Right renal cortex interstitium (tissue), 3 donors: ENCODE measurements around the gene PSMD14. TPM values are rescaled to one million over a fixed set of nuclear protein-coding genes. Genes with fewer than 3 reads are reported as not detected.

Source experiments
- DNase-seq, 3 donors: peaks; one replicate each; pipeline ENCODE4 v3.0.0-alpha.2; 2013; ENCODE audit warnings: low read depth in 3 of 3, low spot score in 2 of 3
- polyA plus RNA-seq, 3 donors: library from polyadenylated mRNA; unstranded; fragments of 120-200 nt; gene quantifications; one replicate each; pipeline ENCODE4 v1.2.1, GENCODE V29; 2013; ENCODE audit not compliant: insufficient read length in 3 of 3

PSMD14 gene
- polyA plus RNA-seq, 3 donors, result 61.0 to 64.4 (median 62.2) TPM

DNA sequence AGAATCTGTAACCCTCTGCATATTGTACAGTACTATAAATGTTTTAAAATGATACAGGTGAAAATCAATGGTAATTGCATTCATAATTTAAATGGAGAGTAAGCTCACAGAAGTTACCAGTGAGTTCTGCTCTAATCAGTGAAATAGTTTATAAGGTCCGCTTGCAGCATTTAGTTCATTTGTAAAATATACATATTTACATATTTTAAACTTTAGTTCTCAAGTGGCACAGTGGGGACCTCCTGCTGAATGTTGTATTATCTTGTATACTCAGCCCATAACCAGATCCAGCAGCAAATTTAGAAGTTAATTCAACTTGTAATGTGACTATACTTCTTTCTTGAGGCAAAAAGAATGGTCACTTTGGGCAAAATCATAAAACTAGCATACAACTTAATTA, 66.2 kb downstream of the PSMD14 start:
- DNase-seq, result no peak

DNA sequence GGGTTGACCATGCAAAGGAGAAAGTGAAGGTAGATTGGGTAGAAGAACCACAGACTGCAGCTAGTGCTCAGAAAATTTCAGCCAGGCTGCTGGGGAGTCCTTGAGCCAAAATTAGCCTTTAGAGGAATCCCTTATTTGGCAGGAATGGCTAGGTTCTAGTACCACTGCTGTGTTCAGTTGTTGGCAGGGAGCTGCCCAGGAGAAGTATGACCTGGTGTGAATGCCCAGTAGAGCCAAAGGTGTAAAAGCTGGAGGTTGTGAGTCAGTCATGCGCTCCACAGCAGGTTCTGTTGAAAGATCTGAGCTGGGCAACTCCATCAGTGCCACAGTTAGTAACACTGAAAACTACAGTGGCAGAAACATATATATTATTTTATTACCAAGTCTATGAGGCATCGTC, 71.5 kb downstream of the PSMD14 start:
- no peak for DNase-seq

DNA sequence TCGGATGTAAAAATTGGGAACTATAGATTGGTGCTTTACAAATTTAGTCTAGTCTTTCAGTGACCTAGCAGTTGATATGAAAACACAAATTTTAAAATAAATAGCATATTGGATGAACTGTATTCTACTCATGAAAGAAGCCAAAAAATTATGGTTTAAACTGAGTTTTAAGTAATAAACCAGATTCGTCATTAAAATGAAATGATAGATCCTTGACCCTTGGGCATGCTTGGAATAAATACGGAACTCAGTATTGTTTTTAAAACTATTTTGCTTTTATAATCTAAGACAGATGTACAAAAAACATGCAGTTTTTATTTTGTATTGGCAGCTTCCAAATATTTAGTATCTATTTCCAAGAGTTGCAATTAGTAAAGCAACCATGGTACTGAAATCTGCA, 73.3 kb downstream of the PSMD14 start:
- no peak for DNase-seq

DNA sequence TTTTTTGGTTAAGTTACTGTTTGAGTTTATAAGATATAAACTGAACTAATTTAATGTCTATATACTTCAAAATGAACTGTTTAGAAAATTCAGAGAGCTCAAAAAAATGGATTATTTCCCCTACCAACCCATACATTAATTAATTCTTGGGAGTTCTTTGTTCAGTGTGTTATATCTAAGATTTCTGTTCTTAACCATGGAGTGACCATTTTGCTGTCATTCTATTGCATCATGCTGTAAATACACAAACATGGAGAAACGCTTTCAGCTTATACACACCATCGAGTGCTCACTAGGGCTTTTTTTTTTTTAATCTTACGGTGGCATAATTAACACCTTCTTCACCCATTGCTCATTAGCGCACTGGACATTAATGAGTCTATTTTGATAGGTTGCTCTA, 74.5 kb downstream of the PSMD14 start:
- DNase-seq, result no peak

DNA sequence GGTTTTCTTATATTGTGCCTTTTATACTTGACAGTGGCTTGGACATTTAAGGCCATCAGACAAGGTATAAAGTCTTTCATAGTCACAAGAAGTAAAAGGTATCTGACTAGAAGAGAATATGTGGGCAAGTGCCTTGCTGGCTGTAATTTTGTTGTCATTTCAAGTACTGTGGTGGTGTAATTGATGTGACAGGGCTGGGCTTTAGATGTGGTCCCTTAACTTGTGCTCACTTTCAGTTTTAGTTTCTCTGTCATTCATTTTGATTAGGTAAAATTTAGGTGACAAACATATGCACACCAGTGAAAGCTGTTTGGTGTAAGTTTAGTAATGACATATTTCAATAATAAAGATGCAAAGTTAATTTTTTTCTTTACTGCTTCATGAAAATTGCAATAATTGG, 76.6 kb downstream of the PSMD14 start:
- DNase-seq, result no peak

DNA sequence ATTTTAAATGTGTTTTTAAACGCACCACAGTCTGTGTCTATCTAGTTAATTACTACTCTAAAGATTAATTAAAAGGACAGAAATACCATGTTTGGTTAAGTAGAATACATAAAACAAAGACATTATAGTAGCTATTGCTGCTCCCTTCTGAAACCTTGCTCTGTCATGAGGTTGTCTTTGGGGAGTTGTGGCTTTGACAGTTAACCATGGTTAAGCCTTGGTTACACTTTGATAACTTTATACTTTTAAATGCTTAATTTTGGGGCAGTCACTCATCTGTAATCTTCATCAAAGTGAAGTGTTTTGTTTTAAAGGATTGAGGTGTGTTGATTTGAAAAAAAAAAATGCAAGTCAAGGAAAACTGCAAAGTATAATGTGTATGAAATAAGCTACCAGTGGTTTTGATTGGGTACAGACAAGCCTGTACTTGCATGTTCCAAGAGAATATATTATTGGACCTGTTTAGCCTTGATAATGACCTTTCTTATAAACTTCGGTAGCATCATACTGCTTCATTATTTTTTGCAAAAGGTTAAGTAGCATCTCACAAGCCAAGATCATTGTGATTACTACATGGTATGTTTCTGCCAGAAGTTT, 78.1 kb downstream of the PSMD14 start:
- DNase-seq, result no peak

DNA sequence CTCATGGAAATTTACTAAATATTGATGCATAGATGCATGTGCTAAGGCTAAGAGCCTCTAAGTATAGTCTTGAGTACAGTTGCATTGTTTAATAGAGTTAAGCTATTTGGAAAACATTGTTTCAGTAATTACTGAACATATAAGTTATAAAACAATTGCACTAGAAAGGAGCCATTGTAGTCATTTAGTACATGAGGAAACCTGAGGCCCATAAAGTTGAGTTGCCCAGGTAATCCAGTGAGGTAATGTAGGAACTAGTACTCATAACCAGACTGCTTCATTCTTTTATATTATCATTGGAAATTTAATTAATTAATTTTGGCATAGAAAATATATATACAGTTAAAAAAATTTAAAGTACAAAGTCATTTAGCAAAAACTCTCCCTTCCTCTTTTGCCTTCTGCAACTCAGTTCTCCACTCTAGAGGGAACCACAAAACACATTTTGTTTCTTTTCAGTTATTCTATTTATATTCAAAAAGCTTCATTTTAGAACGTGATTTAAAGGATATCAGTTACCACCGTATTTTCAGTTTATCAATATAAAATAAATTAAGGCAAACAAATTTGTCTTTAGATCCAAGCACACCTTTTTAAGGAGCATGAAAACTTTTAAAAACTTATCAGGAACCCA, 80.0 kb downstream of the PSMD14 start:
- DNase-seq, result no peak

DNA sequence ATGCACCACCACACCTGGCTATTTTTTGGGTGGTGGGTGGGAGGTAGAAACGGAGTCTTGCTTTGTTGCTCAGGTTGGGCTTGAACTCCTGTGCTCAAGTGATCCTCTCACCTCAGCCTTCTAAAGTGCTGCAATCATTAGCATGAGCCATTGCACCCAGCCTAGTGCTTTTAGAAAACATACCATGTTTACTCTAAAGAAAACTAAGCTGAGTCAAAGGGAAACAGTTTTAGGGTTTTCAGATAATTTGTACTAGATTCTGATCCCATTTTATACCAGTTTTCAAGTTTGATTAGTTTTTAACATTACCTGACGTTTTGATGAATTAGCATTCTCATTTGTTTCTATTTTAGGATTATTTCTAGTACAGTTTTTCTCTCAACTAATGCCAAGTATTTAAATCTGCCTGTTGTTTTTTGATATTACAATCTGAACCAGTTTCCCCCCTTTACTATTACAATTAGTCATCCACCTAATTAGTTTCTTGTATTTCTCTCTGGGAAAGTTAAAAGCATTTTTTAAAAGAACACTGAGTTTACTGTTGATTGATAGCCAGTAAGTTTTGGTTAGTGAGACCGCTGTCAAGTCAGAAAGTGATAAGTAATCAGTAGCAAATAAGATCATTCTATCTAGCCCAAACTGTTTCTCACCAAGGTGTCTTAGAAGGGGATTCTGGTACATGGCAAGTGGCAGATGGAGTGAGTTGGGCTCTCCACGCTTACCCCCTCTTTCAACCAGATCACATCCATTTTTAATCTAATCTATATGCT, 83.7 kb downstream of the PSMD14 start:
- no peak for DNase-seq

DNA sequence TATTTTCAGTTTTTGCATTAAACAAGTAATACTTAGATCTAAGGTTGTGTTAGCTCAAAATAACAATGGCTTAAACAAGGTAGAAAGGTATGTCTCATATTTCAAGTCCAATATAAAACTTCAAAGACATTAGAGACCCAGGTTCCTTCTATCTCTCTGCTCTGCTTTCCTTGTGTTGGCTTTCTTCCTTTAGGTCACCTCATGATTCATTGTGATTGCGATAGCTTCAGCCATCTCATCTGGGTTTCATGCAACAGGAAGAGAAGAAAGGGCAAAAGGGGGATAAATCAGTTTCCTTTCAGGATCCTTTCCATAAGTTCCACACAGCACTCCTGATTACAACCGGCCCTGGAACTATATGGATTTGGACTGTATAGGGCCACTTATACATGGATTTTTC, 91.9 kb downstream of the PSMD14 start:
- no peak for DNase-seq

DNA sequence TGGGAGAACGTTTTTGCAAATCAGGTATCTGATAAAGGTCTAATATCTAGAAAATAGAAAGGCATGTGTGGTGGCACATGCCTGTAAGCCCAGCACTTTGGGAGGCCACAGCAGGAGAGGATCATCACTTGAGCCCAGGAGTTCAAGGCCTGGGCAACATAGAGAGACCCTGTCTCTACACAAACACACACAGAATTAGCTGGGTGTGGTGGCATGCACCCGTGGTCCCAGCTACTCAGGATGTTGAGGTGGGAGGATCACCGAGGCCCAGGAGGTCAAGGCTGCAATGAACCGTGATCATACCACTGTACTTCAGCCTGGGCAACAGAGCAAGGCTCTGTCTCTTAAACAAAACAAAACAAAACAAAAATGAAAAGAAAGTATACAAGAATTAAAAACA, 94.1 kb downstream of the PSMD14 start:
- DNase-seq, result no peak

DNA sequence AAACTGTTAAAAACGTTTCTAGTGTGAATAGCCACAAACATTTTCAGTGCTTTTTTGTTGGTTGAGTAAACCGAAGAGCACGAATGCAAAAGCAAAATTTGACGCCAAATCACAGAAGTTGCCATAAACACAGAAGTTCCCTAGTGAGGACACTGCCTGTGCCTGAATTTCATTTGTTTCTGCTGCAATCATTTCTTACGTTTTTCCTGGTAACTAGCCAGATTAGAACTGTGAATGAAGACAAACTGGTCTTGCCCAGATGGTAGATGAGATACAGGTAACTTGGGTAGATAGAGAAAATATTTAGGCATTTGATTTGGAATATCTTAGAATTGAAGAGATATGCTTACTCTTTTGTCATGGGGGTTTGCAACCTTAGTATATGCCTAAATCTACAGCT, 98.1 kb downstream of the PSMD14 start:
- no peak for DNase-seq

DNA sequence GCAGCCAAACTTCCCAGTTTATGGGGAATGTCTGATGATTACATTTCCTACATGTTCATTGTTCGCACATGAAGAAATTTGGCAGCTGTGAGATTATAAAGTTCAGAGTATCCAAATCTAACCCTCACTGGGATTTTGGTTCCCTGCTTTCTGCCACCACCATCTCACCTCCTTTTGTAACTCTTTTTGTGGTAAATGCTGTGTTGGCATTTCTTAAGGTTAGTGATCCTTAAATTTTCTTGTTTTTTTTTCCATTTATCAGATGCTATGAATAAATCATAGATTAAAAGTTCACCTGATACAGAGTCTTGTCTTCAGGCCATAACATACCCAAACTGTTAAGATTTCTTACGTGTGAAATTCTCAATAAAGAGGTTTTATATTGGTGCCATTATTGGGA, 99.4 kb downstream of the PSMD14 start:
- no peak for DNase-seq

DNA sequence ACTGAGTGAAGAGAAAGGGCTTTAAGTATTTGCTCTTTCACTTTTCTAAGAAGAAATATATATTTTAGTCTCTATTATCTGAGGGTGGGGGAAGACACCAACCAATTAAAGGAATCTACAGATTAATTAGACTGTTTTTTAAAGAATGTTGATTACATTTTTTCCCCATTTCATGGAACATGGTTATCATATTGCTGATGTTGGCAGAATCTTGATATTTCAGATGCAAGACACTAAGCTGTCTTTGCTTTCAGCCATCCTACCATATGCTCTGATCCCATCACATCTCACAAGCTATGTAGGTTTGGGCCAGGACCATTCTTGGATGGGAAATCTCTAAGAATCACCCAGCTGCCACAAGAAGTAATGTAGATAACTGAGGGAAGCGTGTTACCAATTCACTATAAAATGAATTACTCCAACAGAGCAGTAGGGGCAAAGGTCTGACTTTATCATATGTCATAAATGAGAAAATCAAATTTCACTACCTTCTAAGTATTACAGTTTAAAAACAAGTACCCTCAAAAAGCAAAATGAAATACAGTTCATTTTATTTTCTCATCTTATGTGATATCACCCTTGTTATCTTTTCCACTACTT, 101.2 kb downstream of the PSMD14 start:
- no peak for DNase-seq

DNA sequence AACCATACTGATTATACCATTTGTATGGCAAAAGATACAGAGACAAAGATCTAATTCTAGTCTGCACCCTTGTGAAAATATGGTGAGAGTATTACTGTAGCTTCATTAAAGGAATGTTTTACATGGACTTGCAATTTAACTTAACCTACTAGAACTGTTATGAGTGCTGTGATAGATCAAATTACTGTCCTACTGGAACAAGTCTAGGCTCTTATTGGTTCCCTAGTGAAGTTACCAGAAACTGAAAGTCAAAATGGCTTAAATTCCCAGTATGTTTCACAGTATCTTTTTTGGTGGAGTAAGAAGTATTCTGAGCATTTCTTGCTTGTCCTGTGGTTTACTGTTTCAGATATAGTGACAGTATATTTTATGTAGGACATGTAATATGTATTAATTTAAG, 104.1 kb downstream of the PSMD14 start:
- DNase-seq, result no peak

DNA sequence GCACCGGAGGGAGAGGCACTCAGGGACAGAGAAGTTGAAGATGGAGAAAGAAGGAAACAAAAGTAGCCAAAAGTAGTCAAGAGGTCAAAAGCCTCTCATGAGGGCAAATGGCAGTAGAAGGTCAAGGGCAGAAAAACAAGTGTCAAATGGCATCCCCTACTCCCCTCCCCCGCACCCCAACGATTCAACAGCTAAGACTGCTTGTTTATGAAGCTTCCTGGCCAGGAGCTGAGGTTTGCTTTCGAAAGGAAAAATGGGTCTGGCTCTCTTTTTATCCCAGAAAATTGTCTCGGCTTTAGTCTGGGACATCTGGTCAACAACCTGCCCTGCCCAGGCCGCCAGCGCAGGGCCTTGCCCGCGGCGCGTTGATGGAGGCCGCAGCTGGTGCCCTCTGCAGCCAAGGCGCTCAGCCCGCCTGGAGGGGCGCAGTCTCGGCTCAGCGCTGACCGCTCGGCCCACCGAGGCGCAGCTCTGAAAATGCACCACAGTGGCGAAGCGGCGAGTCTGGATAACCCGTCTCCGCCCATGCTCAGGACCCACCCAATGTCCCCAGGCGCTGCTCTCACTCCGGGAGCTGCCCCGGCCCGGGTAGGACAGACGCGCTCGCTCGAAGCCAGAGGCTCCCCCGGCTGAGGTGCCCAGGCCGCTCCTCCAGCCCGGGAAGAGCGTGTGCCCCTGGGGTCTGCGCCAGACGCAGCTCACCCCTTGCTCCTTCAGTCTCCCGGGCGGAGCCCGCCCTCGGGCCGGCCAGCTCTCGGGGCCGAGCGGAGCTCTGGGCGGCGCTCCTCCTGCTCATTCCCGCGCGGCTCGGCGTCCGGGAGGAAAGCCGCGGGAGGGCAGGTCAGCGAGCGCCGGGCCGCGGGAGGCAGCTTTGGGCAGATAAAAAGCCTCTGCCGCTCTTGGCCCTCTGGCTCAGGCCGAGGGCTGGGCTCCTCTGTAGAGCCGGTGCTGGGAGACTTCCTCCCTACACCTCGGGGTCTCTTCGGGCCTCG, 106.1 kb downstream of the PSMD14 start:
- no peak for DNase-seq

DNA sequence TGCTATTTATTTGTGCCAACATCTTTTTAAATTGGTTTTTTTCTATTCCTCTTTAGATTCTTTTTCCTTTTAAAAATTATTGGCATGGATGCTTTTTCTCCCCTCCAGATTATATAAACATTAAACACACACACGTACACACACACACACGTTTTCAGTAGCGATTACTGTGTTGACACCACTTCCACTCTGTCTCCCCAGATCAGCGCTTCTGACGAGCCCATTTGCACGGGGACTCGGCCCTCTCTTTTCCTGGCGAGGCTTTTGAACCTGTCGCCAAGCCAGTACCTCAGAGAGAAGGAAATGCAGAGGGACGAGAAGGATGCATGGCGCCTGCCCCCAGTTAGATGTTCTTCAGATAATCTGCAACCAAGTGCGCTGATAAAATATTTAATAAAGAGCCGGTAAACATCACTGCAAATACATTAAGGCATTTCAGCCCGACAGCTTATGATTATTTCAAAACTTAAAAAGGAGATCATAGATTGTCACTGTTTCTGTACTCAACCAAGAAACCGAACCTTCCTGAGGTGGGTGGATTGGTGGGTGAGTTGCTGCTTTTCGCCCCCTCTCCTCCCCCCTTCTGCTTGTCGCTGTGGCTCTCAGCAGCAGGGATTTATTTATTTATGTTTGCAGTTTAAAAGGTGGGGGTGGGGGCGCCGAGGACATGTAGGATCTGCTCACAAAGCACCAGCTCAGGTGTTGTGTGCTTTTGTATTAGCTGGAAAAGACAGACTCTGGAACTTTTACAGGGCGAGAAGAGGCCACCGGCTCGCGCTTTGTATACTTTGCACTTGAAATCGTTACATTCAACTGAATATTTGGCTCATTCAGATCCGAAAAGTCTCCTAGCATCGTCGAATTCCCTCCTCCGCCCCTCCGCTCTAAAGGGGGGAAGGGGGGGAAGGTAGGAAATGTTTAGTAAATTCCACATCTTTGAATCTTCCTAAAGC, 107.1 kb downstream of the PSMD14 start:
- no peak for DNase-seq

DNA sequence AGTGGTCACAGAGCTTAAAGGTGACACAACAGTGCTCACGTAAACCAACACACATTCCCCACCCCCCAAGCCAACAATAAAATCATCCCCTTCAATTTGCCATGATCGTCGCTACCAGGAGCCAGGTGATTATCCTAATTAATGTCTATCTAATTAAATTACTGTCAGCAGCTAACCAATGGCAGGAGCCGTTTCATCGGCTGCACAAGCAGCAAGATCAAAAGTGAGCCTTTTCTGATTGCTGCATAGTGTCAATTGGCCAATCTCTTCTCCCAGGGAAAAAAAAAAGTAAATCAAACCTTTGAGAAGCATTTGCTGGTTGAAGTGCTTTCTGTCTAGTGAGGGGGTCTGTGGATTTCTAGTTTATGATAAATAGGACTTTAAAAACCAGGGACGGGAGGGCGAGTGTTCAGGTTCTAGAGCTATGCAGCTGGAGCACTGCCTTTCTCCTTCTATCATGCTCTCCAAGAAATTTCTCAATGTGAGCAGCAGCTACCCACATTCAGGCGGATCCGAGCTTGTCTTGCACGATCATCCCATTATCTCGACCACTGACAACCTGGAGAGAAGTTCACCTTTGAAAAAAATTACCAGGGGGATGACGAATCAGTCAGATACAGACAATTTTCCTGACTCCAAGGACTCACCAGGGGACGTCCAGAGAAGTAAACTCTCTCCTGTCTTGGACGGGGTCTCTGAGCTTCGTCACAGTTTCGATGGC, 107.9 kb downstream of the PSMD14 start, which contains the start of gene TBR1:
Gene TBR1, plus strand, starts transcription at position 311 of the 721 bp plus-strand sequence. Its CDS starts 114 bp downstream, at position 425.
- no peak for DNase-seq

DNA sequence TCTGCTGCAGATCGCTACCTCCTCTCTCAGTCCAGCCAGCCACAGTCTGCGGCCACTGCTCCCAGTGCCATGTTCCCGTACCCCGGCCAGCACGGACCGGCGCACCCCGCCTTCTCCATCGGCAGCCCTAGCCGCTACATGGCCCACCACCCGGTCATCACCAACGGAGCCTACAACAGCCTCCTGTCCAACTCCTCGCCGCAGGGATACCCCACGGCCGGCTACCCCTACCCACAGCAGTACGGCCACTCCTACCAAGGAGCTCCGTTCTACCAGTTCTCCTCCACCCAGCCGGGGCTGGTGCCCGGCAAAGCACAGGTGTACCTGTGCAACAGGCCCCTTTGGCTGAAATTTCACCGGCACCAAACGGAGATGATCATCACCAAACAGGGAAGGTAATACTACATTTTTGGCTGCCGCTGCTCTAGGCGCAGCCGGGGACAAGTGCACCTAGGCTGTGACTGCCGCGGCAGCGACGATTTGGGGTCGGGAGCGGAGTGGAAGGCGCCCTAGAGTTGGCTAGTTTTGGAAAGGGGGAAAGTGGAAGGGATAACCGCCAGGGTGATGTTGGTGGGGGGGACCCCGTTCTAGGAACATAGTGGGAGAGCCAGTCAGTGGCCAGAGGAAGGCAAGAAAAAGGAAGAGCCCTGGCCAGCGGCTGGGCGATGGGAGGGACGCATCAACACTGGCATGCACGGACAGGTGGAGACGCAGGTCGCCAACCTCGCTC, 108.6 kb downstream of the PSMD14 start:
- DNase-seq, result no peak
